OCI-LY7 (cell line): ENCODE data around the gene CDK5R2. TPM values are rescaled to one million over a fixed set of nuclear protein-coding genes. Genes with fewer than 3 reads are reported as not detected.

ENCODE experiments used
- microRNA-seq: library from miRNA; unstranded; fragments of <30 nt; microRNA quantifications from one replicate; pipeline ENCODE4 v1.2.0, GENCODE V29; 2022; ENCODE audit warnings: borderline replicate concordance
- small RNA-seq: library from RNA; depleted of rRNA; stranded (forward); fragments of <200 nt; gene quantifications from one replicate; pipeline ENCODE3, GENCODE V24; 2014
- total RNA-seq, 2 experiments: library from RNA; depleted of rRNA in 1 of 2; stranded (reverse); fragments of >200 nt in 1 of 2; shearing (Covaris generic) in 1 of 2; gene quantifications; 2 replicates each; pipeline ENCODE4 v1.2.3, GENCODE V29; 2014 to 2022

The CDK5R2 gene
- total RNA-seq, 2 experiments from 2014 or later: 0.09 to 0.63 TPM

Small RNAs within 50 kb of the gene (microRNA-seq; reads per million reads assigned to microRNA genes)
- 6.8 reads per million for gene MIR375

Small RNAs within 50 kb of the gene (small RNA-seq; reads per million reads assigned to genes)
- gene MIR375: not detected
- not detected for gene RNU6-642P

Other genes starting within 250 kb of the CDK5R2 start
- 27.7 and 38.2 TPM in 2 replicates for gene TTLL4, start 248.8 kb upstream of the CDK5R2 start, total RNA-seq (2014; rRNA removed; shearing (Covaris generic))
- 67.1 and 68.0 TPM in 2 replicates for gene TTLL4, start 248.8 kb upstream of the CDK5R2 start, total RNA-seq (2022)
- 0.15 TPM in 1 of 2 replicates, not detected in the other for gene CYP27A1, start 177.5 kb upstream of the CDK5R2 start, total RNA-seq (2014; rRNA removed; shearing (Covaris generic))
- gene CYP27A1, start 177.5 kb upstream of the CDK5R2 start, total RNA-seq (2022): 0.23 TPM in 1 of 2 replicates, not detected in the other
- gene PRKAG3, start 127.9 kb upstream of the CDK5R2 start, total RNA-seq (2014; rRNA removed; shearing (Covaris generic)): not detected in 2 replicates
- gene PRKAG3, start 127.9 kb upstream of the CDK5R2 start, total RNA-seq (2022): not detected in 2 replicates
- gene WNT6, start 99.9 kb upstream of the CDK5R2 start, total RNA-seq (2014; rRNA removed; shearing (Covaris generic)): not detected in 2 replicates
- 0.74 and 1.8 TPM in 2 replicates for gene WNT6, start 99.9 kb upstream of the CDK5R2 start, total RNA-seq (2022)
- gene WNT10A, start 78.8 kb upstream of the CDK5R2 start, total RNA-seq (2014; rRNA removed; shearing (Covaris generic)): 3.6 and 5.5 TPM in 2 replicates
- gene WNT10A, start 78.8 kb upstream of the CDK5R2 start, total RNA-seq (2022): 6.4 and 11.4 TPM in 2 replicates
- not detected in 2 replicates for gene FEV, start 25.5 kb downstream of the CDK5R2 start, total RNA-seq (2014; rRNA removed; shearing (Covaris generic))
- gene FEV, start 25.5 kb downstream of the CDK5R2 start, total RNA-seq (2022): not detected in 2 replicates
- gene CRYBA2, start 33.8 kb downstream of the CDK5R2 start, total RNA-seq (2014; rRNA removed; shearing (Covaris generic)): not detected in 2 replicates
- not detected in 2 replicates for gene CRYBA2, start 33.8 kb downstream of the CDK5R2 start, total RNA-seq (2022)
- gene CFAP65, start 81.8 kb downstream of the CDK5R2 start, total RNA-seq (2014; rRNA removed; shearing (Covaris generic)): not detected in 2 replicates
- gene CFAP65, start 81.8 kb downstream of the CDK5R2 start, total RNA-seq (2022): not detected in 2 replicates
- gene IHH, start 101.3 kb downstream of the CDK5R2 start, total RNA-seq (2014; rRNA removed; shearing (Covaris generic)): not detected in 2 replicates
- gene IHH, start 101.3 kb downstream of the CDK5R2 start, total RNA-seq (2022): not detected in 2 replicates
- 12.7 and 14.9 TPM in 2 replicates for gene NHEJ1, start 201.1 kb downstream of the CDK5R2 start, total RNA-seq (2014; rRNA removed; shearing (Covaris generic))
- 12.3 and 14.3 TPM in 2 replicates for gene NHEJ1, start 201.1 kb downstream of the CDK5R2 start, total RNA-seq (2022)
- gene SLC23A3, start 210.4 kb downstream of the CDK5R2 start, total RNA-seq (2014; rRNA removed; shearing (Covaris generic)): 2.7 and 4.0 TPM in 2 replicates
- gene SLC23A3, start 210.4 kb downstream of the CDK5R2 start, total RNA-seq (2022): 3.1 and 6.7 TPM in 2 replicates
- gene CNPPD1, start 217.3 kb downstream of the CDK5R2 start, total RNA-seq (2014; rRNA removed; shearing (Covaris generic)): 39.2 and 40.1 TPM in 2 replicates
- 67.5 and 68.2 TPM in 2 replicates for gene CNPPD1, start 217.3 kb downstream of the CDK5R2 start, total RNA-seq (2022)
- 44.9 and 59.1 TPM in 2 replicates for gene RETREG2, start 218.6 kb downstream of the CDK5R2 start, total RNA-seq (2014; rRNA removed; shearing (Covaris generic))
- 74.6 and 88.2 TPM in 2 replicates for gene RETREG2, start 218.6 kb downstream of the CDK5R2 start, total RNA-seq (2022)
- 42.4 and 51.6 TPM in 2 replicates for gene ZFAND2B, start 247.1 kb downstream of the CDK5R2 start, total RNA-seq (2014; rRNA removed; shearing (Covaris generic))
- 35.3 and 35.9 TPM in 2 replicates for gene ZFAND2B, start 247.1 kb downstream of the CDK5R2 start, total RNA-seq (2022)